SK-N-SH (cell line): ENCODE data around the gene SCYGR5. TPM values are rescaled to one million over a fixed set of nuclear protein-coding genes. Genes with fewer than 3 reads are reported as not detected.
"Not testable (repeated sequence)": the region's sequence is repeated elsewhere in the genome, so short reads cannot be mapped to it uniquely, and the experiment has no call there.

Experiments
- CTCF ChIA-PET: fragments of 300-600, 350-600 bp; formaldehyde crosslinking; extraction: SDS; loops from one replicate; lab custom pipeline; 2021; lab: Yijun Ruan, JAX
- POLR2A ChIA-PET: fragments of 350-600 bp; sonication (Branson Sonifier 250); formaldehyde crosslinking; extraction: SDS; loops from one replicate; lab custom pipeline; 2020; ENCODE audit warnings: antibody characterized with exemption, inconsistent platforms; lab: Yijun Ruan, JAX
- DNase-seq: peaks from one replicate; pipeline ENCODE4 v3.0.0; 2012
- H2AFZ ChIP-seq: fragments of 200-600 bp; sonication (generic); 2 replicates; pipeline ENCODE4 v1.8.1; 2016; ENCODE audit warnings: antibody characterized with exemption, mild to moderate bottlenecking, low read depth
- H3F3A ChIP-seq: fragments of 200-600 bp; sonication (generic); replicated peaks from 2 replicates; pipeline ENCODE3; 2016; ENCODE audit warnings: antibody characterized with exemption, mild to moderate bottlenecking; ENCODE audit not compliant: insufficient read depth
- H3K27ac ChIP-seq, 2 experiments: fragments of 200-500 bp in 1 of 2; fragments of 200-600 bp in 1 of 2; sonication (Bioruptor generic) in 1 of 2; sonication (generic), shearing (Covaris generic) in 1 of 2; 2 replicates each; pipeline versions ENCODE4 v1.5.1 to v1.6.1; 2014 to 2016; ENCODE audit warnings: low read depth in 2 of 2, inconsistent platforms in 1 of 2, low read length in 1 of 2, mild to moderate bottlenecking in 1 of 2, mixed read lengths in 1 of 2
- H3K27me3 ChIP-seq: fragments of 200-600 bp; sonication (generic), shearing (Covaris generic); 2 replicates; pipeline ENCODE4 v1.6.1; 2016; ENCODE audit warnings: mixed run types; ENCODE audit not compliant: insufficient read depth
- H3K36me3 ChIP-seq, 2 experiments: fragments of 200-500 bp in 1 of 2; fragments of 200-600 bp in 1 of 2; sonication (Bioruptor generic) in 1 of 2; sonication (generic) in 1 of 2; replicated peaks in 1 of 2; 2 replicates each; pipeline versions ENCODE3 to v1.5.1; 2014 to 2016; ENCODE audit warnings: low read length in 1 of 2, mild to moderate bottlenecking in 1 of 2; ENCODE audit not compliant: insufficient read depth in 2 of 2, control insufficient read depth in 1 of 2
- H3K4me1 ChIP-seq, 2 experiments: fragments of 200-500 bp in 1 of 2; fragments of 200-600 bp in 1 of 2; sonication (Bioruptor generic) in 1 of 2; sonication (generic), shearing (Covaris generic) in 1 of 2; 2 replicates each; pipeline versions ENCODE4 v1.5.1 to v1.6.1; 2014 to 2016; ENCODE audit warnings: low read depth in 1 of 2, low read length in 1 of 2, mixed run types in 1 of 2; ENCODE audit not compliant: insufficient read depth in 2 of 2, control insufficient read depth in 1 of 2
- H3K4me2 ChIP-seq: fragments of 200-600 bp; sonication (generic), shearing (Covaris generic); 2 replicates; pipeline ENCODE4 v1.6.1; 2017; ENCODE audit warnings: mixed run types
- H3K4me3 ChIP-seq, 2 experiments: fragments of 200-500 bp in 1 of 2; fragments of 200-600 bp in 1 of 2; sonication (Bioruptor generic) in 1 of 2; sonication (generic), shearing (Covaris generic) in 1 of 2; 2 replicates each; pipeline versions ENCODE4 v1.5.1 to v1.8.1; 2014 to 2016; ENCODE audit warnings: low read depth in 2 of 2, inconsistent platforms in 1 of 2, low read length in 1 of 2, mild to moderate bottlenecking in 1 of 2, mixed read lengths in 1 of 2, moderate library complexity in 1 of 2
- H3K79me2 ChIP-seq: fragments of 200-600 bp; sonication (generic); 2 replicates; pipeline ENCODE4 v1.8.1; 2017; ENCODE audit warnings: mild to moderate bottlenecking; ENCODE audit not compliant: insufficient read depth
- H3K9ac ChIP-seq: fragments of 200-600 bp; sonication (generic); 2 replicates; pipeline ENCODE4 v1.6.1; 2017; ENCODE audit warnings: mixed run types
- H3K9me2 ChIP-seq: fragments of 200-600 bp; sonication (generic); 2 replicates; pipeline ENCODE4 v1.6.1; 2017; ENCODE audit warnings: mixed run types
- H3K9me3 ChIP-seq: fragments of 200-600 bp; sonication (generic); 2 replicates; pipeline ENCODE4 v1.6.1; 2017; ENCODE audit warnings: mixed run types, mild to moderate bottlenecking, moderate library complexity
- H4K20me1 ChIP-seq: fragments of 200-600 bp; sonication (generic); 2 replicates; pipeline ENCODE4 v1.6.1; 2017; ENCODE audit warnings: mild to moderate bottlenecking, mixed run types; ENCODE audit not compliant: insufficient read depth
- CHD2 ChIP-seq: fragments of 150-350 bp; IDR thresholded peaks from 2 replicates; pipeline ENCODE4 v1.6.1; 2018; ENCODE audit warnings: low read length; ENCODE audit not compliant: partially characterized antibody
- CTCF ChIP-seq: fragments of 200-600 bp; sonication (generic); IDR thresholded peaks from 2 replicates; pipeline ENCODE4 v1.6.1; 2017; ENCODE audit warnings: antibody characterized with exemption, mild to moderate bottlenecking, moderate library complexity
- ELF1 ChIP-seq: IDR thresholded peaks from 2 replicates; pipeline ENCODE4 v1.4.0; 2012
- EZH2phosphoT487 ChIP-seq: fragments of 200-600 bp; sonication (generic); IDR thresholded peaks from 2 replicates; pipeline ENCODE4 v1.6.1; 2017; ENCODE audit warnings: low read depth, mixed run types, mild to moderate bottlenecking, antibody characterized with exemption, moderate library complexity, borderline replicate concordance
- FOSL2 ChIP-seq: IDR thresholded peaks from 2 replicates; pipeline ENCODE4 v1.4.0; 2012; ENCODE audit warnings: low read depth, mild to moderate bottlenecking, moderate library complexity, borderline replicate concordance
- FOXM1 ChIP-seq: IDR thresholded peaks from 2 replicates; pipeline ENCODE4 v1.4.0; 2012; ENCODE audit warnings: low read depth, mild to moderate bottlenecking
- GATA2 ChIP-seq: sonication (generic); formaldehyde crosslinking; IDR thresholded peaks from 2 replicates; pipeline ENCODE4 v1.5.0; 2020; ENCODE audit warnings: mild to moderate bottlenecking, missing genetic modification reagents
- JUND ChIP-seq: IDR thresholded peaks from 2 replicates; pipeline ENCODE4 v1.4.0; 2012
- MEF2A ChIP-seq: IDR thresholded peaks from 2 replicates; pipeline ENCODE4 v1.4.0; 2012; ENCODE audit warnings: low read depth, borderline replicate concordance
- MXI1 ChIP-seq: IDR thresholded peaks from 2 replicates; pipeline ENCODE4 v1.6.1; 2012; ENCODE audit warnings: mild to moderate bottlenecking, low read depth, low read length, improper control_type of control experiment
- POLR2AphosphoS5 ChIP-seq: IDR thresholded peaks from 2 replicates; pipeline ENCODE4 v1.6.1; 2012; ENCODE audit warnings: low read depth, low read length
- RXRA ChIP-seq: IDR thresholded peaks from 2 replicates; pipeline ENCODE4 v1.4.0; 2012; ENCODE audit warnings: low read depth, mild to moderate bottlenecking, borderline replicate concordance
- SIN3A ChIP-seq: IDR thresholded peaks from 2 replicates; pipeline ENCODE4 v1.6.1; 2012; ENCODE audit warnings: low read depth, mild to moderate bottlenecking, low read length, moderate library complexity, borderline replicate concordance
- SMC3 ChIP-seq: IDR thresholded peaks from 2 replicates; pipeline ENCODE4 v1.6.1; 2012; ENCODE audit warnings: low read depth, low read length, improper control_type of control experiment
- TEAD4 ChIP-seq: IDR thresholded peaks from 2 replicates; pipeline ENCODE4 v1.4.0; 2012; ENCODE audit warnings: mild to moderate bottlenecking, borderline replicate concordance; ENCODE audit not compliant: insufficient read depth
- USF2 ChIP-seq: fragments of 150-350 bp; IDR thresholded peaks from 2 replicates; pipeline ENCODE4 v1.6.1; 2017; ENCODE audit warnings: antibody characterized with exemption, low read length, low read depth, borderline replicate concordance
- YY1 ChIP-seq: IDR thresholded peaks from 2 replicates; pipeline ENCODE4 v1.4.0; 2012; ENCODE audit warnings: low read depth, mild to moderate bottlenecking
- WGBS: methylation state at CpG from one replicate; pipeline ENCODE4 v1.1.6; 2017; ENCODE audit warnings: low lambda C conversion rate; 5-methylcytosine and 5-hydroxymethylcytosine counted together
- polyA plus RNA-seq, 3 experiments: library from polyadenylated mRNA; depleted of rRNA; stranded (reverse); fragments of >200 nt; gene quantifications; 2 replicates each; pipeline ENCODE4 v1.2.3, GENCODE V29; 2012

The SCYGR5 gene
- polyA plus RNA-seq (2012; rRNA removed) = not detected in 2 replicates
- polyA plus RNA-seq (2012; cell fraction: cytosol; rRNA removed) = not detected in 2 replicates
- polyA plus RNA-seq (2012; cell fraction: nucleus; rRNA removed) = not detected in 2 replicates

GRCh38 chr2:227666631-227667170, at the start of gene SCYGR5:
Gene SCYGR5, plus strand, starts transcription at chr2:227666804. Its CDS starts 0 bp downstream, at chr2:227666804.
- H3K79me2 ChIP-seq, H3K4me1 ChIP-seq, DNase-seq, H3K4me2 ChIP-seq, H3K9me2 ChIP-seq, H3K9ac ChIP-seq, H3F3A ChIP-seq, POLR2A ChIA-PET, H2AFZ ChIP-seq, H3K9me3 ChIP-seq, H3K27me3 ChIP-seq, H3K4me3 ChIP-seq, H4K20me1 ChIP-seq, H3K27ac ChIP-seq, H3K36me3 ChIP-seq: not testable (repeated sequence)
- CTCF ChIA-PET = interaction anchor here (2.7 kb wide), 1 partner anchor 8 kb away, joined by 9 read pairs; no protein-coding TSS in a partner anchor
- WGBS = 55% methylated on average over 3 of the region's 13 CpGs

- Histone ChIP-seq H3K79me2 (no peaks in the 10 kb centered on the region), H3K4me3 (no peak within 1 kb of the TSS), H3K4me2 (peak within 1 kb of the TSS; percentile 26; the same call in 1 of the 2 replicates), H3K9ac (no peak within 1 kb of the TSS), H3F3A (no peaks in the 10 kb centered on the region)
- TF ChIP-seq SMC3 = no peak
- TF ChIP-seq ELF1 = no peak
- no peak for TF ChIP-seq GATA2 (CRISPR knock-in tag)
- TF ChIP-seq, all 33 proteins: peak for 0
- Histone ChIP-seq H3K27ac (no peak within 1 kb of the TSS), H2AFZ (peak within 1 kb of the TSS; percentile 66; the same call in 1 of the 2 replicates), H3K9me2 (no peaks in the 10 kb centered on the region), H4K20me1 (no peaks in the 10 kb centered on the region), H3K27me3 (no peaks in the 10 kb centered on the region), H3K4me1 (no peaks in the 10 kb centered on the region; a peak in 1 of 4 replicates), H3K36me3 (no peaks in the 10 kb centered on the region), H3K9me3 (no peaks in the 10 kb centered on the region)
- 37% methylated on average over 12 of the region's 20 CpGs for WGBS
- no peak for DNase-seq
- CTCF ChIA-PET = no interaction called here
- POLR2A ChIA-PET = no interaction called here
Measured at GRCh38 chr2:227617316-227618230, 49.0 kb upstream of the SCYGR5 start, which contains the start of gene SCYGR4. Gene SCYGR4, plus strand, starts transcription at chr2:227617498. Its CDS starts 0 bp downstream, at chr2:227617498.

GRCh38 chr2:227623226-227623625, 43.4 kb upstream of the SCYGR5 start:
- Histone ChIP-seq H3K4me3 (no peak overlapping the region), H3K27me3 (no peaks in the 10 kb centered on the region), H3K4me1 (no peaks in the 10 kb centered on the region), H3K4me2 (peak overlapping the region; percentile 30; the same call in 1 of the 2 replicates), H4K20me1 (no peaks in the 10 kb centered on the region), H3F3A (no peaks in the 10 kb centered on the region), H3K9me3 (no peaks in the 10 kb centered on the region), H3K27ac (peak overlapping the region in 1 of 2 experiments; percentile 23; a peak in 2 of 4 replicates), H2AFZ (peak overlapping the region; percentile 89; the same call in 1 of the 2 replicates), H3K9me2 (no peaks in the 10 kb centered on the region), H3K9ac (no peak overlapping the region), H3K36me3 (no peaks in the 10 kb centered on the region), H3K79me2 (no peaks in the 10 kb centered on the region)
- POLR2A ChIA-PET = no interaction called here
- DNase-seq = no peak
- CTCF ChIA-PET = no interaction called here
- TF ChIP-seq EZH2phosphoT487 (no peak), JUND (peak; percentile 45), MEF2A (no peak), FOXM1 (no peak), USF2 (no peak), CHD2 (no peak), POLR2AphosphoS5 (no peak), TEAD4 (no peak), GATA2 (CRISPR knock-in tag) (no peak), RXRA (peak; percentile 41; the same call in 1 of the 2 replicates), CTCF (no peak), MXI1 (no peak), YY1 (no peak), SIN3A (no peak), FOSL2 (peak; percentile 53; the same call in 1 of the 2 replicates)
